HepG2 (cell line): Measurements from ENCODE around the gene WWC2. TPM values are rescaled to one million over a fixed set of nuclear protein-coding genes. Genes with fewer than 3 reads are reported as not detected.

Experiments used
- ATAC-seq: fragments of 200-7000 bp; cut with Tn5 transposase; 3 replicates; pipeline ENCODE4 v1.9.1; 2020; ENCODE audit warnings: mild to moderate bottlenecking, moderate library complexity
- BruUV-seq: library from RNA; stranded (reverse); fragments of 400-500 nt; replicated peaks from 2 replicates; lab custom pipeline; 2021; lab: Mats Ljungman, UMichigan
- CTCF ChIA-PET: fragments of 300-600 bp; formaldehyde crosslinking; extraction: SDS; loops from one replicate; lab custom pipeline; 2021; ENCODE audit warnings: low total read pairs, inconsistent platforms, low intra/inter-chr PET ratio; lab: Yijun Ruan, JAX
- POLR2A ChIA-PET: fragments of 350-600 bp; sonication (Branson Sonifier 250); formaldehyde crosslinking; loops from one replicate; lab custom pipeline; 2020; ENCODE audit warnings: antibody characterized with exemption, inconsistent platforms; lab: Yijun Ruan, JAX
- DNase-seq: peaks from one replicate; pipeline ENCODE4 v3.0.0-alpha.2; 2015; ENCODE audit warnings: low spot score
- FAIRE-seq: peaks from 3 replicates; lab custom pipeline; 2011; peaks lifted over from hg19 to GRCh38; lab: Jason Lieb, UNC
- H2AFZ ChIP-seq: one replicate; pipeline ENCODE4 v1.6.1; 2011; ENCODE audit warnings: low read length, inconsistent platforms
- H3K27ac ChIP-seq: fragments of 300-600 bp; 3 replicates; pipeline ENCODE4 v1.8.0; 2011; ENCODE audit warnings: mixed run types, mild to moderate bottlenecking, mixed read lengths, low read length, inconsistent platforms; ENCODE audit not compliant: insufficient read depth; ENCODE audit errors: extremely low read length
- H3K27me3 ChIP-seq, 2 experiments: fragments of 200-600 bp in 1 of 2; 2 replicates in 1 of 2; 3 replicates in 1 of 2; pipeline versions ENCODE4 v1.6.0 to v1.8.0; 2011; ENCODE audit warnings: low read length in 2 of 2, mild to moderate bottlenecking in 2 of 2, moderate library complexity in 2 of 2, inconsistent platforms in 1 of 2; ENCODE audit not compliant: insufficient read depth in 2 of 2, control insufficient read depth in 1 of 2
- H3K36me3 ChIP-seq, 2 experiments: fragments of 200-600 bp in 1 of 2; replicated peaks in 1 of 2; 2 replicates in 1 of 2; 3 replicates in 1 of 2; pipeline versions ENCODE4 v1.5.1 to v1.8.0; 2011; ENCODE audit warnings: low read length in 2 of 2, inconsistent platforms in 1 of 2; ENCODE audit not compliant: insufficient read depth in 2 of 2, control insufficient read depth in 1 of 2
- H3K4me1 ChIP-seq: 2 replicates; pipeline ENCODE4 v1.5.1; 2012; ENCODE audit warnings: low read length, inconsistent platforms; ENCODE audit not compliant: insufficient read depth
- H3K4me2 ChIP-seq: 2 replicates; pipeline ENCODE4 v1.6.0; 2011; ENCODE audit warnings: low read depth, low read length, inconsistent platforms
- H3K4me3 ChIP-seq, 3 experiments: fragments of 200-600 bp in 1 of 3; sonication (generic), shearing (Covaris generic) in 1 of 3; replicated peaks in 1 of 3; 2 replicates each; pipeline ENCODE4 v1.5.1; 2011 to 2016; ENCODE audit warnings: low read length in 3 of 3, inconsistent platforms in 2 of 3, low read depth in 2 of 3, mild to moderate bottlenecking in 2 of 3, control low read depth in 1 of 3, mixed read lengths in 1 of 3; ENCODE audit not compliant: insufficient read depth in 1 of 3
- H3K79me2 ChIP-seq: one replicate; pipeline ENCODE4 v1.6.1; 2011; ENCODE audit warnings: low read length, inconsistent platforms; ENCODE audit not compliant: insufficient read depth
- H3K9ac ChIP-seq: 2 replicates; pipeline ENCODE4 v1.6.0; 2011; ENCODE audit warnings: mild to moderate bottlenecking, low read depth, low read length, inconsistent platforms; ENCODE audit not compliant: insufficient read depth
- H3K9me3 ChIP-seq: 2 replicates; pipeline ENCODE4 v1.5.1; 2012; ENCODE audit warnings: mild to moderate bottlenecking, low read length
- H4K20me1 ChIP-seq: 2 replicates; pipeline ENCODE4 v1.6.0; 2011; ENCODE audit warnings: inconsistent platforms, mild to moderate bottlenecking, low read length, moderate library complexity; ENCODE audit not compliant: insufficient read depth
- ASH2L ChIP-seq: fragments of 300-600, 200-600 bp; sonication (generic); IDR thresholded peaks from 2 replicates; pipeline ENCODE4 v1.7.0; 2017; ENCODE audit warnings: low read depth, mild to moderate bottlenecking, moderate library complexity, mixed read lengths, low read length; ENCODE audit not compliant: insufficient read length
- ATF2 ChIP-seq: sonication (generic); formaldehyde crosslinking; IDR thresholded peaks from 2 replicates; pipeline ENCODE4 v1.4.0; 2020; ENCODE audit warnings: missing genetic modification reagents
- CCAR2 ChIP-seq: fragments of 200-400 bp; formaldehyde crosslinking; optimal IDR thresholded peaks from 2 replicates; pipeline ENCODE3; 2018; ENCODE audit warnings: low read depth, mild to moderate bottlenecking, low read length, moderate library complexity
- E2F2 ChIP-seq: sonication (generic); formaldehyde crosslinking; IDR thresholded peaks from 2 replicates; pipeline ENCODE4 v1.4.0; 2020; ENCODE audit warnings: missing genetic modification reagents, borderline replicate concordance
- FOXC1 ChIP-seq: sonication (generic); formaldehyde crosslinking; IDR thresholded peaks from 2 replicates; pipeline ENCODE4 v1.8.0; 2022; ENCODE audit warnings: mild to moderate bottlenecking, missing genetic modification reagents, borderline replicate concordance
- MTF2 ChIP-seq: sonication (generic); formaldehyde crosslinking; IDR thresholded peaks from 2 replicates; pipeline ENCODE4 v1.5.0; 2020; ENCODE audit warnings: missing genetic modification reagents, borderline replicate concordance
- NAIF1 ChIP-seq: sonication (generic); formaldehyde crosslinking; IDR thresholded peaks from 2 replicates; pipeline ENCODE4 v1.5.0; 2020; ENCODE audit warnings: mild to moderate bottlenecking, missing genetic modification reagents, borderline replicate concordance
- SOX5 ChIP-seq: IDR thresholded peaks from 2 replicates; pipeline ENCODE4 v1.6.1; 2016; ENCODE audit warnings: borderline replicate concordance
- ZNF280D ChIP-seq: sonication (generic); formaldehyde crosslinking; IDR thresholded peaks from 2 replicates; pipeline ENCODE4 v1.5.1; 2020; ENCODE audit warnings: mild to moderate bottlenecking, missing genetic modification reagents
- ZNF543 ChIP-seq: sonication (generic); formaldehyde crosslinking; IDR thresholded peaks from 2 replicates; pipeline ENCODE4 v1.4.0; 2020; ENCODE audit warnings: mild to moderate bottlenecking, missing genetic modification reagents
- ZNF878 ChIP-seq: sonication (generic); formaldehyde crosslinking; IDR thresholded peaks from 2 replicates; pipeline ENCODE4 v1.8.1; 2023; ENCODE audit warnings: mild to moderate bottlenecking, missing genetic modification reagents, moderate library complexity
- WGBS: methylation state at CpG from one replicate; pipeline ENCODE4 v1.1.6; 2017; ENCODE audit warnings: low lambda C conversion rate; 5-methylcytosine and 5-hydroxymethylcytosine counted together
- in situ Hi-C: cut with HindIII; loops from 2 replicates; pipeline ENCODE4 v1.10.0; 2017; ENCODE audit warnings: low pct_unique_long_range_greater_than_20kb; ENCODE audit not compliant: extremely low pct_ligation_motif_present
- intact Hi-C: fragments of 100-400 bp; cut with micrococcal nuclease; formaldehyde crosslinking; loops from one replicate; pipeline ENCODE4 v1.10.0; 2022; ENCODE audit not compliant: unreplicated experiment
- polyA plus RNA-seq, 8 experiments: library from polyadenylated mRNA; depleted of rRNA in 3 of 8; stranded (reverse) in 7 of 8; unstranded in 1 of 8; fragments of >200 nt; fragmentation: Illumina TruSeq in 4 of 8; extraction: Trizol in 4 of 8; gene quantifications; 2 replicates each; pipeline versions ENCODE4 v1.2.1 to v1.2.3, GENCODE V29; 2011 to 2016; ENCODE audit warnings: low read depth in 4 of 8, missing spikeins in 1 of 8, mixed read lengths in 1 of 8; ENCODE audit not compliant: insufficient read depth in 1 of 8
- total RNA-seq, 5 experiments: library from RNA; depleted of rRNA; stranded (reverse); fragments of >200 nt; fragmentation: Illumina TruSeq; extraction: Trizol; gene quantifications; 2 replicates each; pipeline ENCODE4 v1.2.3, GENCODE V29; 2016; ENCODE audit warnings: low read depth in 1 of 5

The WWC2 gene
- total and polyA plus RNA-seq, 2 of the 13 experiments (the other 11 are each of a cell fraction or from before 2014, with no cell fraction given): 40.0 to 50.1 TPM

GRCh38 chr4:183129675-183130074 lies 30.6 kb downstream of the WWC2 start:
- no TSS peak for BruUV-seq
- no peak for ATAC-seq
- FAIRE-seq: no peak
- Histone ChIP-seq H3K36me3 (peaks cover 0 to 1% of the 10 kb centered on the region in 2 experiments; a peak in 1 of 5 replicates), H4K20me1 (peaks cover 64% of the 10 kb centered on the region), H2AFZ (no peak overlapping the region), H3K27ac (no peak overlapping the region), H3K79me2 (peaks cover 94% of the 10 kb centered on the region), H3K4me2 (no peak overlapping the region), H3K9me3 (no peaks in the 10 kb centered on the region), H3K4me1 (peaks cover 14% of the 10 kb centered on the region), H3K9ac (no peak overlapping the region), H3K4me3 (no peak overlapping the region), H3K27me3 (no peaks in the 10 kb centered on the region)
- in situ Hi-C loops: no loop called here
- POLR2A ChIA-PET: no interaction called here
- WGBS: 95% methylated on average over 2 of the region's 2 CpGs
- CTCF ChIA-PET: no interaction called here
- no peak for TF ChIP-seq ATF2 (CRISPR knock-in tag)
- TF ChIP-seq MTF2 (CRISPR knock-in tag): no peak
- no peak for TF ChIP-seq ZNF543 (CRISPR knock-in tag)
- no peak for TF ChIP-seq ASH2L
- no peak for TF ChIP-seq ZNF878 (CRISPR knock-in tag)
- intact Hi-C loops: no loop called here
- DNase-seq: no peak

GRCh38 chr4:183130328-183131155 lies 31.5 kb downstream of the WWC2 start:
- Histone ChIP-seq H4K20me1 (peaks cover 63% of the 10 kb centered on the region), H3K4me1 (peaks cover 11% of the 10 kb centered on the region), H3K9me3 (no peaks in the 10 kb centered on the region), H3K36me3 (peaks cover 0 to 1% of the 10 kb centered on the region in 2 experiments; a peak in 1 of 5 replicates), H2AFZ (no peak overlapping the region), H3K4me2 (no peak overlapping the region), H3K27ac (no peak overlapping the region), H3K4me3 (no peak overlapping the region), H3K79me2 (peaks cover 94% of the 10 kb centered on the region), H3K9ac (no peak overlapping the region), H3K27me3 (no peaks in the 10 kb centered on the region)
- DNase-seq: no peak
- WGBS: 89% methylated on average over 7 of the region's 7 CpGs
- in situ Hi-C loops (no loop called here), intact Hi-C loops (no loop called here)
- TF ChIP-seq CCAR2: no peak
- no peak for TF ChIP-seq SOX5
- TF ChIP-seq ZNF280D (CRISPR knock-in tag): no peak
- TF ChIP-seq NAIF1: no peak
- TF ChIP-seq FOXC1: no peak
- TF ChIP-seq E2F2 (CRISPR knock-in tag): no peak
- ATAC-seq: no peak
- ChIA-PET POLR2A (interaction anchor here (1.2 kb wide), 1 partner anchor 32 kb away, joined by 3 read pairs; the partner anchor contains the start of gene WWC2), CTCF (no interaction called here)
- FAIRE-seq: no peak
- BruUV-seq: no TSS peak
